ENCODE data around the gene INTS4.
"Not testable (repeated sequence)": the region's sequence is repeated elsewhere in the genome, so short reads cannot be mapped to it uniquely, and the experiment has no call there.

The INTS4 gene

GRCh38 chr11:77884186-77884828 is 110.2 kb downstream of the INTS4 start:
- no peaks in the 10 kb centered on the region for H3K9me3 ChIP-seq (ENCODE audit: control insufficient read depth, low read length)
- peaks cover 50% of the 10 kb centered on the region for H3K36me3 ChIP-seq (ENCODE audit: control insufficient read depth, insufficient read depth, low read length)
- H3K27ac ChIP-seq (ENCODE audit: insufficient read depth, low read length, poor library complexity, severe bottlenecking): no peak overlapping the region
- H3K4me3 ChIP-seq (ENCODE audit: insufficient read depth, low read depth, low read length, poor library complexity, severe bottlenecking): no peak overlapping the region
- no peaks in the 10 kb centered on the region for H3K27me3 ChIP-seq (replicated peaks; ENCODE audit: control insufficient read depth, insufficient read depth, low read length, poor library complexity, severe bottlenecking)
- H3K4me1 ChIP-seq (ENCODE audit: control insufficient read depth, insufficient read depth, low read length, poor library complexity, severe bottlenecking): no peaks in the 10 kb centered on the region
- DNase-seq: no peak

DNA sequence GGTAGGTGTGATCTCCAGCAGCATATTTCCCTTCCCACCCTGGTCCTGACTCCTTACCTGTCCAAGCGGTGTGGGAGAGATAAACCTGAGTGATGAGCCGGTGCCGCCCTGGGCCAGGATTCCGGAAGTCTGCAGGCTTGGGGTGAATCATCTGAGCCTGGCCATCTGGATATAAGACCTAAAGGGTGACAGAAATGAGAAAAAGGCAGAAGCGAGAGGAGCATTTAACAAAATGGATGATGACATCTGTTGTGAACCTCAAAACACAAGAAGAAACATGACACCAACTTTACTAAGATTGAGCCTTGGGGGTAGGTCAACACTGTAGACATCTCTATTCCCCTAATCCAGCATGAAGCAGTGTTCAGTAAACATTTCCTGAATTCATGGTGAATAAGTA is 110.7 kb downstream of the INTS4 start:
- Histone ChIP-seq H3K4me3 (ENCODE audit: insufficient read depth, low read depth, low read length, poor library complexity, severe bottlenecking) (no peak overlapping the region), H3K36me3 (ENCODE audit: control insufficient read depth, insufficient read depth, low read length) (peaks cover 50% of the 10 kb centered on the region), H3K27me3 (replicated peaks; ENCODE audit: control insufficient read depth, insufficient read depth, low read length, poor library complexity, severe bottlenecking) (no peaks in the 10 kb centered on the region), H3K4me1 (ENCODE audit: control insufficient read depth, insufficient read depth, low read length, poor library complexity, severe bottlenecking) (no peaks in the 10 kb centered on the region), H3K9me3 (ENCODE audit: control insufficient read depth, low read length) (no peaks in the 10 kb centered on the region), H3K27ac (ENCODE audit: insufficient read depth, low read length, poor library complexity, severe bottlenecking) (no peak overlapping the region)
- no peak for DNase-seq

GRCh38 chr11:77882396-77882795 is 112.1 kb downstream of the INTS4 start:
- Histone ChIP-seq H3K27me3 (replicated peaks; ENCODE audit: control insufficient read depth, insufficient read depth, low read length, poor library complexity, severe bottlenecking) (no peaks in the 10 kb centered on the region), H3K36me3 (ENCODE audit: control insufficient read depth, insufficient read depth, low read length) (peaks cover 52% of the 10 kb centered on the region), H3K9me3 (ENCODE audit: control insufficient read depth, low read length) (no peaks in the 10 kb centered on the region), H3K4me1 (ENCODE audit: control insufficient read depth, insufficient read depth, low read length, poor library complexity, severe bottlenecking) (no peaks in the 10 kb centered on the region), H3K4me3 (ENCODE audit: insufficient read depth, low read depth, low read length, poor library complexity, severe bottlenecking) (no peak overlapping the region), H3K27ac (ENCODE audit: insufficient read depth, low read length, poor library complexity, severe bottlenecking) (no peak overlapping the region)
- DNase-seq: no peak

- H3K36me3 ChIP-seq (ENCODE audit: control insufficient read depth, insufficient read depth, low read length): peaks cover 49% of the 10 kb centered on the region
- no peaks in the 10 kb centered on the region for H3K4me1 ChIP-seq (ENCODE audit: control insufficient read depth, insufficient read depth, low read length, poor library complexity, severe bottlenecking)
- H3K27me3 ChIP-seq (replicated peaks; ENCODE audit: control insufficient read depth, insufficient read depth, low read length, poor library complexity, severe bottlenecking): no peaks in the 10 kb centered on the region
- H3K27ac ChIP-seq (ENCODE audit: insufficient read depth, low read length, poor library complexity, severe bottlenecking): no peak overlapping the region
- no peak for DNase-seq
- no peak overlapping the region for H3K4me3 ChIP-seq (ENCODE audit: insufficient read depth, low read depth, low read length, poor library complexity, severe bottlenecking)
- H3K9me3 ChIP-seq (ENCODE audit: control insufficient read depth, low read length): no peaks in the 10 kb centered on the region
These were observed 115.2 kb downstream of the INTS4 start for GRCh38 chr11:77879218-77879617.

DNA sequence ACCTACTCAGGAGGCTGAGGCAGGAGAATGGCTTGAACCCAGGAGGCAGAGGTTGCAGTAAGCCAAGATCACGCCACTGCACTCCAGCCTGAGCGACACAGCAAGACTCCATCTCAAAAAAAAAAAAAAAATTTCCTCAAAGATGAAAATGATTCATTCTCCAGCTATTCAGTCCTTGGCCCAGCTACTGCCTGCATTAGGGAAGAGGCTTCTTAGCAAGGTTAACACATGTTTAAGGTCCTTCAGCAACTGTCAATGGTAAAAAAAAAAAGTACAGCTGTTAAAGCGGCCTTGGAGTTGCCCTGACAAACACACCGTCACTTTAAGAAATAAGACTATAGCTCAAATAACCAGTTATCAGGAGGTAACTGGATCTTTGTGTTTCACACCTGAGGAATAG is 116.2 kb downstream of the INTS4 start:
- H3K27me3 ChIP-seq (replicated peaks; ENCODE audit: control insufficient read depth, insufficient read depth, low read length, poor library complexity, severe bottlenecking); H3K27ac ChIP-seq (ENCODE audit: insufficient read depth, low read length, poor library complexity, severe bottlenecking); H3K4me1 ChIP-seq (ENCODE audit: control insufficient read depth, insufficient read depth, low read length, poor library complexity, severe bottlenecking); H3K4me3 ChIP-seq (ENCODE audit: insufficient read depth, low read depth, low read length, poor library complexity, severe bottlenecking); DNase-seq; H3K9me3 ChIP-seq (ENCODE audit: control insufficient read depth, low read length): not testable (repeated sequence)
- H3K36me3 ChIP-seq (ENCODE audit: control insufficient read depth, insufficient read depth, low read length): peaks cover 41% of the 10 kb centered on the region

DNA sequence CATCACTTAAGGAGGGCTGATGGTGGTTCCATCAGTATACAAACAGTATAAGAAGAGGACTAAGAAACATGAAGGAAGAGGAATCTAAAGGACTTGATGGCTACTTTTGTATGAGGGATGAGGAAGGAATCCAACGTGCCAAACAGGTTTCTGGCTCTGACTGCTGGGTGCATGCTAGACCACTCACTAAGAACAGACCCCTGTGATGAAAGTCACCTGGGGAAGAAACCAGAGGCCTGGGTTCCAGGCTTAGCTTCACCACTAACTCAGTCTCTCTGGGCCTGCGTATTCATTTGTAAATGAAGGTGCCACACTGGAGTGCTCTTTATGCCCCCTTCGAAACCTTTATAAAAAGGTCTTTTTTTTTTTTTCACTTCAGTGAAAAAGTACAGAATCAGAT is 118.4 kb downstream of the INTS4 start:
- no peak overlapping the region for H3K27ac ChIP-seq (ENCODE audit: insufficient read depth, low read length, poor library complexity, severe bottlenecking)
- H3K27me3 ChIP-seq (replicated peaks; ENCODE audit: control insufficient read depth, insufficient read depth, low read length, poor library complexity, severe bottlenecking): no peaks in the 10 kb centered on the region
- H3K36me3 ChIP-seq (ENCODE audit: control insufficient read depth, insufficient read depth, low read length): peaks cover 33% of the 10 kb centered on the region
- no peaks in the 10 kb centered on the region for H3K4me1 ChIP-seq (ENCODE audit: control insufficient read depth, insufficient read depth, low read length, poor library complexity, severe bottlenecking)
- no peaks in the 10 kb centered on the region for H3K9me3 ChIP-seq (ENCODE audit: control insufficient read depth, low read length)
- no peak for DNase-seq
- H3K4me3 ChIP-seq (ENCODE audit: insufficient read depth, low read depth, low read length, poor library complexity, severe bottlenecking): no peak overlapping the region

DNA sequence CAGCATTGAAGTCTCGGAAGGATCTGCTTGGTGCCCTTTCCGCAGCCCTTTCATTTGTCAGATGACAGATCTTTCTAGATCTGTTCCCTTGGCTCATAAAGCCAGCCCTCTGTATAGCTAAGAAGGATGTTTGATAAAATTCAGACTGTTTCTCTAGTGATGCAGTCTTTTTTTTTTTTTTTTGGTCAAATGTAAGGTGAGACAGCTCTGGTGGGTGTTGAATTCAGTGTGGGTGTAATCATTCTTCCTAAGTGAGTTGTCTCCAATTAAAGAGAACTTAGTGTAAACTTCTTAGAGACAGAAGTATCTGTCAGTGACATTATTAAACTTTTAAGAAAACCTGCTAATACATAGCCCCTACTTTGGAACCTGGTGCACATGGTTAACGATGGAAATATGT is 120.3 kb downstream of the INTS4 start:
- Histone ChIP-seq H3K27ac (ENCODE audit: insufficient read depth, low read length, poor library complexity, severe bottlenecking) (no peak overlapping the region), H3K4me3 (ENCODE audit: insufficient read depth, low read depth, low read length, poor library complexity, severe bottlenecking) (no peak overlapping the region), H3K9me3 (ENCODE audit: control insufficient read depth, low read length) (no peaks in the 10 kb centered on the region), H3K27me3 (replicated peaks; ENCODE audit: control insufficient read depth, insufficient read depth, low read length, poor library complexity, severe bottlenecking) (no peaks in the 10 kb centered on the region), H3K36me3 (ENCODE audit: control insufficient read depth, insufficient read depth, low read length) (peaks cover 21% of the 10 kb centered on the region), H3K4me1 (ENCODE audit: control insufficient read depth, insufficient read depth, low read length, poor library complexity, severe bottlenecking) (no peaks in the 10 kb centered on the region)
- DNase-seq: no peak

- Histone ChIP-seq H3K27me3 (replicated peaks; ENCODE audit: control insufficient read depth, insufficient read depth, low read length, poor library complexity, severe bottlenecking) (no peaks in the 10 kb centered on the region), H3K9me3 (ENCODE audit: control insufficient read depth, low read length) (no peaks in the 10 kb centered on the region), H3K4me3 (ENCODE audit: insufficient read depth, low read depth, low read length, poor library complexity, severe bottlenecking) (no peak overlapping the region), H3K36me3 (ENCODE audit: control insufficient read depth, insufficient read depth, low read length) (peaks cover 21% of the 10 kb centered on the region), H3K27ac (ENCODE audit: insufficient read depth, low read length, poor library complexity, severe bottlenecking) (no peak overlapping the region), H3K4me1 (ENCODE audit: control insufficient read depth, insufficient read depth, low read length, poor library complexity, severe bottlenecking) (no peaks in the 10 kb centered on the region)
- DNase-seq: no peak
These were observed 121.1 kb downstream of the INTS4 start for GRCh38 chr11:77873345-77873744.

DNA sequence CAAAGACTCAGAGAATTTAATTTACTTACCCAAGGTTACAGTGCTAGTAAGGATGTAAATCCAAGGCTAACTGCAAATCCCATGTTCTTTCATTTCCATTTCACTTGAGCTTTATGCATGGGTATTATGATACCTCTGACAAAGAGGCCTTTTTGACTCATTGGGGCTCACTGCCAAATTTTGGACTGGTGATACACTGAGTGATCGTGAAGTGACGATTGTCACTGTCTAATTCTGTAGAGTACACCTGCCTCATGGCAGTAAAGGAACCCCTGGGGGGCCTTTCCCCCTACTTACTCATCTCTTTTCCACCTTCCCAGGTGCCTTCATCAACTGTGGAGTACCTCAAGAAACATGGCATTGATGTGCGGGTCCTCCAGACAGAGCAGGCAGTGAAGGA is 122.6 kb downstream of the INTS4 start:
- Histone ChIP-seq H3K9me3 (ENCODE audit: control insufficient read depth, low read length) (no peaks in the 10 kb centered on the region), H3K4me1 (ENCODE audit: control insufficient read depth, insufficient read depth, low read length, poor library complexity, severe bottlenecking) (no peaks in the 10 kb centered on the region), H3K27me3 (replicated peaks; ENCODE audit: control insufficient read depth, insufficient read depth, low read length, poor library complexity, severe bottlenecking) (no peaks in the 10 kb centered on the region), H3K4me3 (ENCODE audit: insufficient read depth, low read depth, low read length, poor library complexity, severe bottlenecking) (no peak overlapping the region), H3K27ac (ENCODE audit: insufficient read depth, low read length, poor library complexity, severe bottlenecking) (no peak overlapping the region), H3K36me3 (ENCODE audit: control insufficient read depth, insufficient read depth, low read length) (peaks cover 14% of the 10 kb centered on the region)
- DNase-seq: no peak

DNA sequence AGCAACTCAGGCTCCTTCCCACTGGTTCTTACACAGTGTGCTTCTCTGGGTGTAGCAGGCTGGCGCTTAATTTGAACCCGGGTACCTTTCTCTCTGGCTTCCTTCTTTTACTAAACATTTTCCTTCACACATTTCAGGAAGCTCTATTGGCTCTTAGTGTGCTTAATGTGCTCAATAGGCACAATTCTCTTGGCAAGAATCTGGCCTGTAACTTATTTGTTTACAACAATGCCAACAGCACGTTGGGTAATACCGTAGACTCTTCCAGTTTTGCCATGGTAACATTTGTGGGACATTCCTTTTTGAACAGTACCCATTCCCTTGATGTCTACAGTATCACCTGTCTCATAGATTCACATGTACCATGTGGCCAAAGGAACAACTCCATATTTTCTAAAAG is 125.7 kb downstream of the INTS4 start:
- H3K4me1 ChIP-seq (ENCODE audit: control insufficient read depth, insufficient read depth, low read length, poor library complexity, severe bottlenecking): no peaks in the 10 kb centered on the region
- no peaks in the 10 kb centered on the region for H3K9me3 ChIP-seq (ENCODE audit: control insufficient read depth, low read length)
- H3K27me3 ChIP-seq (replicated peaks; ENCODE audit: control insufficient read depth, insufficient read depth, low read length, poor library complexity, severe bottlenecking): no peaks in the 10 kb centered on the region
- no peak overlapping the region for H3K27ac ChIP-seq (ENCODE audit: insufficient read depth, low read length, poor library complexity, severe bottlenecking)
- H3K4me3 ChIP-seq (ENCODE audit: insufficient read depth, low read depth, low read length, poor library complexity, severe bottlenecking): no peak overlapping the region
- no peak for DNase-seq
- H3K36me3 ChIP-seq (ENCODE audit: control insufficient read depth, insufficient read depth, low read length): peaks cover 11% of the 10 kb centered on the region

Measured in effector memory CD4-positive, alpha-beta T cell (primary cell).